Measurements from ENCODE around the gene PLXDC2.
A peak's percentile ranks its signal among the peaks of the same experiment; 100 is the strongest.
"Not testable (repeated sequence)": the region's sequence is repeated elsewhere in the genome, so short reads cannot be mapped to it uniquely, and the experiment has no call there.

The PLXDC2 gene

DNA sequence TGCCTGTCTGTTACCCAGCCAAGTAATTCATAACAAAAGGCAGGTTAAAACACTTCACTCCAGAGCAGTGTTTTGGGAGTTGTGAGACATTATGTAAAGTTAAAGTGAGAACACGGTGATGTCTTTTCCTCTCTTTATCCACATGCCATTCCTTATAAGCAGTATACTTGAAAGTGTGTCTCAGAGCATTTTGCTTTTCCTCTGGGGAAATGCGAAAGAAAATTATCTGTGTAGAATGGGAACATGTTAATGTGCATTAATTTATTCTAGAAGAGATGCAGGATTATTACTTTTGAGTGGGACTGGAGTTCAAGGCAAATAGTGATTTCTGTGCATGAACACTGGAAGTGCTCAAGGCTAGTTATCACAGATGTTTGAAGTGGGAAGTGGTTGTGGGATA lies 170.4 kb downstream of the PLXDC2 start:
- H3K27ac ChIP-seq (ENCODE audit: low read depth, low read length) = peak overlapping the region; percentile 21
- no peaks in the 10 kb centered on the region for H3K27me3 ChIP-seq (ENCODE audit: control insufficient read depth, insufficient read depth, low read length)
- H3K4me3 ChIP-seq (ENCODE audit: low read length) = no peak overlapping the region
- H3K4me1 ChIP-seq (ENCODE audit: control insufficient read depth, insufficient read depth, low read length) = no peaks in the 10 kb centered on the region
- H3K36me3 ChIP-seq (ENCODE audit: control insufficient read depth, insufficient read depth, low read length) = no peaks in the 10 kb centered on the region
- H3K9ac ChIP-seq (ENCODE audit: low read length) = no peak overlapping the region

GRCh38 chr10:19987931-19988330 lies 171.7 kb downstream of the PLXDC2 start:
- H3K4me3 ChIP-seq (ENCODE audit: low read length) = no peak overlapping the region
- no peak overlapping the region for H3K9ac ChIP-seq (ENCODE audit: low read length)
- H3K36me3 ChIP-seq (ENCODE audit: control insufficient read depth, insufficient read depth, low read length) = no peaks in the 10 kb centered on the region
- H3K27ac ChIP-seq (ENCODE audit: low read depth, low read length) = no peak overlapping the region
- H3K27me3 ChIP-seq (ENCODE audit: control insufficient read depth, insufficient read depth, low read length) = no peaks in the 10 kb centered on the region
- H3K4me1 ChIP-seq (ENCODE audit: control insufficient read depth, insufficient read depth, low read length) = no peaks in the 10 kb centered on the region

DNA sequence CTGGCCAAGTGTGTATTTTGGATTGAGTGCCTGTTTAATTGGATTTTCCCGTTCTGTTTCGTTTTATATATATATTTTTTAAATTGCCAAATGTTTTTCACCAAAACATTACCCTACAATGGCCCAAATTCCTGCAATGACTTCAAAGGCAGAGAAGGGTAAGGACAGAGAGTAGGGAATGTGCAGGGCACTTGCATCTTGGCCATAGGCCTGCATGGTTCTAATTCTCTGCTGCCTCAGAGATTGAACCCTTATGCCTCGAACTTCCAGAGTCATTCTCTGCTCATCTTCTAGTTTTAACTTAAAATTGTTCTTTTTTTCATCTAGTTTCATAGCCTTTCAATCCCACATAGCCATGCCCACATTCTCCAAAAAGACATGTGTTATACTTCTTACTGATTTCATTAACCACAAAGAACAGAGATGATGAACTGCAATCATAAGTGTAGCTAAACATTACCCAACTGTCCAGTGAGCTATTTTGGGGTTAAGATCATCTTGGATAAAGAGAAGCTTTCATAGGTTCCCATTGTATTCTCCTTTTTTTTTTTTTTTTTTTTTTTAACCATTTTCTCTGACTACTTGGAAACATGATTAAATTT lies 177.6 kb downstream of the PLXDC2 start:
- Histone ChIP-seq H3K4me3 (ENCODE audit: low read length) (no peak overlapping the region), H3K4me1 (ENCODE audit: control insufficient read depth, insufficient read depth, low read length) (no peaks in the 10 kb centered on the region), H3K27ac (ENCODE audit: low read depth, low read length) (no peak overlapping the region), H3K36me3 (ENCODE audit: control insufficient read depth, insufficient read depth, low read length) (no peaks in the 10 kb centered on the region), H3K9ac (ENCODE audit: low read length) (no peak overlapping the region), H3K27me3 (ENCODE audit: control insufficient read depth, insufficient read depth, low read length) (no peaks in the 10 kb centered on the region)

DNA sequence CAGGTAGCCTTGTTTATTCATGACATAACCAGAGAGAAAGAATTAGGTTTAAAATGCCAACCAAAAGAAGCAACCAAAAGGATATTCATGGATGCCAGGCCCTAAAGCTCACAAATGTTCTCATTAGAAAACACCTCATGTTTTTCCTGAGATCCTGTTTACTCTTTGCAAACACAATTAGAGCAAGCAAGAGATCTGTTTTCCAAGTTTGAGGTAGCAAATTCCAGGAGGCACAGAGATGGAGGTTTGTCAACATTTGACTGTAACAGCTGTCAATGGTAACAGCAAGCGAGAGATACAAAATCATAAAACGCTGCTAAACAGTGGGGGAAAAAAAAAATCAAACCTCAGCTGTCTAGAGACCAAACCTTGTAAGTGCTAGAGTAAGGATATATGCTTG lies 182.2 kb downstream of the PLXDC2 start:
- Histone ChIP-seq H3K4me1 (ENCODE audit: control insufficient read depth, insufficient read depth, low read length) (no peaks in the 10 kb centered on the region), H3K36me3 (ENCODE audit: control insufficient read depth, insufficient read depth, low read length) (no peaks in the 10 kb centered on the region), H3K4me3 (ENCODE audit: low read length) (no peak overlapping the region), H3K27ac (ENCODE audit: low read depth, low read length) (no peak overlapping the region), H3K27me3 (ENCODE audit: control insufficient read depth, insufficient read depth, low read length) (no peaks in the 10 kb centered on the region), H3K9ac (ENCODE audit: low read length) (no peak overlapping the region)

DNA sequence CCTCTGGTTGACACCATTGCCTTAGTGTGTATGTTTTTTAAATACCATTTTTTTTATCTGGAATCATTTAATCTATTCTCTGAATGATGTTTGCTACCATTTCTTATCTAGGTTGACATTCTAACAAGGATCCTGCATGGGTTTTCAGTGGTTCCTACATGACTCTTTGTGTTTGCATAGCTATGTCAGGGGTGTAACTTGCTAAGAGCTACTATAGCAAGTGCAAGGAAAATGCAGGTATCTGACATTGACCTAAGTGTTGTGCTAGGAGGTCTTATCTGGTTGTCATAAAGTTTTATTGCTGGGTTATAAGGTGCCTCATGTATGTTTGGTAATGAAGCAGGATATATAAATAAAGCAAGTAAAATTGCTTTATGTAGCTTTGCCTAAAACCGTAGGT lies 183.2 kb downstream of the PLXDC2 start:
- Histone ChIP-seq H3K36me3 (ENCODE audit: control insufficient read depth, insufficient read depth, low read length) (no peaks in the 10 kb centered on the region), H3K9ac (ENCODE audit: low read length) (no peak overlapping the region), H3K27ac (ENCODE audit: low read depth, low read length) (no peak overlapping the region), H3K4me3 (ENCODE audit: low read length) (no peak overlapping the region), H3K27me3 (ENCODE audit: control insufficient read depth, insufficient read depth, low read length) (no peaks in the 10 kb centered on the region), H3K4me1 (ENCODE audit: control insufficient read depth, insufficient read depth, low read length) (peaks cover 3% of the 10 kb centered on the region)

DNA sequence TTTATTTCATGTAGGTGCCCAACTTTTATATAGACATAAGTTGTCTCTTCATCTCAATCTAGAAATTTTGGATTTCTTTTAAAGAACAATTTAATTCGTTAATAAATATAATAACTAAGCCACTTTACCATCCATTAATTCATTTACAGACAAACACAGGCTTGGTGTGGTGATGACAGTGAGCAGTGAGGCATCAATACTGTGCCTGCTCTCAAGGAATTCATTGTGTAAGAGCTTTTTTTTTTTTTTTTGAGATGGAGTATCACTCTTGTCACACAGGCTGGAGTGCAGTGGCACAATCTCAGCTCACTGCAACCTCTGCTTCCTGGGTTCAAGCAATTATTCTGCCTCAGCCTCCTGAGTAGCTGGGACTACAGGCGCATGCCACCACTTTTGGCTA lies 185.8 kb downstream of the PLXDC2 start:
- not testable (repeated sequence) for H3K4me1 ChIP-seq (ENCODE audit: control insufficient read depth, insufficient read depth, low read length); H3K27ac ChIP-seq (ENCODE audit: low read depth, low read length); H3K36me3 ChIP-seq (ENCODE audit: control insufficient read depth, insufficient read depth, low read length)

DNA sequence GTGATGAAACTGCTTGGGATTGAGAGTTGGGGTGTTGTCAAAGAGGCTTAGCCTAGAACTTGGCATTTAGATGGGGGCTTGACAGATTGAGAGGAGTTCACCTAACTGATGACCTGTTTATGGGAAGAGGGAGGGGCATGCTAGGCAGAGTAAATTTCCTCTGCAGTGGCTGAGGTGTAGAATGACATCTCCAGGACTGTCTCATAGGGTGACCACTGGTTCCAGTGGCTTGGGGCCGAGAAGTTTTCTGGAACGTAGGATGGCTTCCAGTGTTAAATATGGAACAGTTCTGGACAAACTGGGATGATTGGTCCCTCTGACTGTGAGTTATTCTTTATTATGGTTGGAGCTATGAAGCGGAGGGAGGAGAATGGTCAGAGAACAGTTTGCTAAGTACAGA lies 186.4 kb downstream of the PLXDC2 start:
- H3K36me3 ChIP-seq (ENCODE audit: control insufficient read depth, insufficient read depth, low read length) = no peaks in the 10 kb centered on the region
- no peak overlapping the region for H3K27ac ChIP-seq (ENCODE audit: low read depth, low read length)
- H3K4me1 ChIP-seq (ENCODE audit: control insufficient read depth, insufficient read depth, low read length) = peaks cover 3% of the 10 kb centered on the region
- no peak overlapping the region for H3K4me3 ChIP-seq (ENCODE audit: low read length)
- H3K9ac ChIP-seq (ENCODE audit: low read length) = no peak overlapping the region
- no peaks in the 10 kb centered on the region for H3K27me3 ChIP-seq (ENCODE audit: control insufficient read depth, insufficient read depth, low read length)

More for the DNA sequence above, 185.8 kb downstream of the PLXDC2 start:
- not testable (repeated sequence) for H3K4me3 ChIP-seq (ENCODE audit: low read length); H3K27me3 ChIP-seq (ENCODE audit: control insufficient read depth, insufficient read depth, low read length); H3K9ac ChIP-seq (ENCODE audit: low read length)

DNA sequence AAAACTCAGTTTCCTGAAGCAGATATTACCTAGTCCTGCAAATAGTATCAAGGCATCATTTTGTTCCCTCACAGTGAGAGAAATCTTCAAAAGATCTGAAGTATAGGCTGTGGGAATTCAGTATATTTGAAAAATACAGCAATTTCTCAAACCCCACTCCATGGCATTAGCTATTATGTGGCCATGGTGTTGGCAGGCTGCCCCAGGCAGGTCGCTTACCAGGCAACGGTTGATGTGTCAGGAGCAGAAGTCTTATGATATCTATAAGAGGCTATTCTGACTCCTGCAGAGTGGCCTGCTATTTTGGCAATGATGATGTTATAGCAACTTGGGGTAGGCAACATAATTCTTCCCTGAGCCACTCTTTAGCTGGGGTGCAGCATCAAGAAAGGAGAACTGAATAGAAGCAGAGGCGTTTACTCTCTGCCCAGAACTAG lies 187.9 kb downstream of the PLXDC2 start:
- Histone ChIP-seq H3K27ac (ENCODE audit: low read depth, low read length) (peak overlapping the region; percentile 51), H3K4me3 (ENCODE audit: low read length) (no peak overlapping the region), H3K9ac (ENCODE audit: low read length) (no peak overlapping the region), H3K27me3 (ENCODE audit: control insufficient read depth, insufficient read depth, low read length) (no peaks in the 10 kb centered on the region), H3K36me3 (ENCODE audit: control insufficient read depth, insufficient read depth, low read length) (no peaks in the 10 kb centered on the region), H3K4me1 (ENCODE audit: control insufficient read depth, insufficient read depth, low read length) (peaks cover 3% of the 10 kb centered on the region)

GRCh38 chr10:20005638-20006037 lies 189.4 kb downstream of the PLXDC2 start:
- Histone ChIP-seq H3K27ac (ENCODE audit: low read depth, low read length) (no peak overlapping the region), H3K4me3 (ENCODE audit: low read length) (no peak overlapping the region), H3K36me3 (ENCODE audit: control insufficient read depth, insufficient read depth, low read length) (no peaks in the 10 kb centered on the region), H3K9ac (ENCODE audit: low read length) (no peak overlapping the region), H3K4me1 (ENCODE audit: control insufficient read depth, insufficient read depth, low read length) (peaks cover 3% of the 10 kb centered on the region), H3K27me3 (ENCODE audit: control insufficient read depth, insufficient read depth, low read length) (no peaks in the 10 kb centered on the region)

DNA sequence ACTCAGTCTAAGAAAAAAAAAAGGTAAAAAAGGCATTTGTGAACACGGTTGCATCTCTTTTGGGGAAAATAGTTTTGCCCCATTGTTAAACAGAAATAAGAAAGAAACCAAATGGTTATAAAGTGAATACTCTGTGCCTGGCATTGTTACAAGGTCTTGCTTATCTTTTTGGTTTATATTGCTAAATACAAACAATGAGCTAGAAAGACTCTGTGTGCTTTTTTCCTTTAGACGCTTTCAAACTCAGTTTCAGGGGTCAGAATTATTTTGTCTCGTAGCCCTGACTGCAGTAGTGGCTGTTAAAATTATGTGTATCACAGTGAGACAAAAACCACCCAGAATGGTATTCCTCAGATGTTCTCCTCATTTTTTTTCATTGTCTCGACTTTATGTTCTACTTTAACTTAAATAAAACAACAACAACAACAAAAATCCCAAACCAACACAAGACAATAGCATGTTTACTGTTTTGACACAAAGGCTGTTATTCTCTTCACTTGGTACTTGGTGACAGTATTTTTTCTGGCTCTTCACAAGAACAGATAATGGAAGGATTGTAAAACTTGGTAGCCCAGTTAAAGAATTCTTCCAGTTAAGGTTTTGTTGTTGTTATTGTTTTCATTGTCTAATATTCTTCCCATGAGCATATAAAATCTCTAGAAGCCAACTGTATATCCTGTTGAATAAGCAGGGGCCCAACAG lies 190.1 kb downstream of the PLXDC2 start:
- H3K4me1 ChIP-seq (ENCODE audit: control insufficient read depth, insufficient read depth, low read length) = peaks cover 3% of the 10 kb centered on the region
- no peak overlapping the region for H3K4me3 ChIP-seq (ENCODE audit: low read length)
- H3K9ac ChIP-seq (ENCODE audit: low read length) = no peak overlapping the region
- no peaks in the 10 kb centered on the region for H3K36me3 ChIP-seq (ENCODE audit: control insufficient read depth, insufficient read depth, low read length)
- H3K27ac ChIP-seq (ENCODE audit: low read depth, low read length) = no peak overlapping the region
- no peaks in the 10 kb centered on the region for H3K27me3 ChIP-seq (ENCODE audit: control insufficient read depth, insufficient read depth, low read length)

GRCh38 chr10:20007426-20007825 lies 191.2 kb downstream of the PLXDC2 start:
- Histone ChIP-seq H3K4me3 (ENCODE audit: low read length) (no peak overlapping the region), H3K4me1 (ENCODE audit: control insufficient read depth, insufficient read depth, low read length) (peaks cover 3% of the 10 kb centered on the region), H3K27me3 (ENCODE audit: control insufficient read depth, insufficient read depth, low read length) (no peaks in the 10 kb centered on the region), H3K9ac (ENCODE audit: low read length) (no peak overlapping the region), H3K36me3 (ENCODE audit: control insufficient read depth, insufficient read depth, low read length) (no peaks in the 10 kb centered on the region), H3K27ac (ENCODE audit: low read depth, low read length) (no peak overlapping the region)

GRCh38 chr10:20013991-20014750 lies 197.9 kb downstream of the PLXDC2 start:
- Histone ChIP-seq H3K27me3 (ENCODE audit: control insufficient read depth, insufficient read depth, low read length) (no peaks in the 10 kb centered on the region), H3K4me3 (ENCODE audit: low read length) (no peak overlapping the region), H3K9ac (ENCODE audit: low read length) (no peak overlapping the region), H3K4me1 (ENCODE audit: control insufficient read depth, insufficient read depth, low read length) (no peaks in the 10 kb centered on the region), H3K27ac (ENCODE audit: low read depth, low read length) (no peak overlapping the region), H3K36me3 (ENCODE audit: control insufficient read depth, insufficient read depth, low read length) (no peaks in the 10 kb centered on the region)

Data from rectal smooth muscle tissue (tissue), 1 donor.